Peyer's patch (tissue), 4 donors: ENCODE results near the gene AOAH. TPM values are rescaled to one million over a fixed set of nuclear protein-coding genes. Genes with fewer than 3 reads are reported as not detected.
"Not testable (repeated sequence)": the region's sequence is repeated elsewhere in the genome, so short reads cannot be mapped to it uniquely, and the experiment has no call there.

Source experiments
- DNase-seq, 3 donors: peaks; one replicate each; pipeline ENCODE4 v3.0.0-alpha.2; 2017 to 2019
- H3K27ac ChIP-seq, 4 donors: fragments of 200-600 bp; sonication (generic); one replicate each; pipeline ENCODE4 v1.5.1; 2016 to 2019
- H3K27me3 ChIP-seq, 2 donors: fragments of 200-600 bp; sonication (generic); one replicate each; pipeline ENCODE4 v1.5.1; 2019
- H3K36me3 ChIP-seq, 3 donors: fragments of 200-600 bp; sonication (generic); one replicate each; pipeline ENCODE4 v1.5.1; 2016 to 2019
- H3K4me1 ChIP-seq, 4 donors: fragments of 200-600 bp; sonication (generic); one replicate each; pipeline ENCODE4 v1.5.1; 2016 to 2019
- H3K4me3 ChIP-seq, 4 donors: fragments of 200-600 bp; sonication (generic); 1 replicate in 3 of 4; 2 replicates in 1 of 4; pipeline ENCODE4 v1.5.1; 2016 to 2019; ENCODE audit warnings: mild to moderate bottlenecking in 1 of 4
- H3K9me3 ChIP-seq, 4 donors: fragments of 200-600 bp; sonication (generic); one replicate each; pipeline ENCODE4 v1.5.1; 2016 to 2019; ENCODE audit warnings: mild to moderate bottlenecking in 1 of 4
- POLR2A ChIP-seq, 2 donors: fragments of 450-650 bp; IDR thresholded peaks; one replicate each; pipeline ENCODE4 v1.5.1; 2017; ENCODE audit warnings: antibody characterized with exemption in 2 of 2, mild to moderate bottlenecking in 2 of 2, moderate library complexity in 2 of 2
- total RNA-seq, 4 donors: library from RNA; depleted of rRNA; stranded (reverse); fragments of >200 nt; gene quantifications; one replicate each; pipeline ENCODE4 v1.1.0, GENCODE V29; 2016
- TF ChIP-seq, protein P1 (sequence below), 6 experiments: fragments of 450-650 bp in 4 of 6; fragments of 200-600 bp in 2 of 6; sonication (generic) in 1 of 6; IDR thresholded peaks; one replicate each; pipeline ENCODE4 v1.5.1; 2017 to 2019; ENCODE audit warnings: antibody characterized with exemption in 6 of 6, mild to moderate bottlenecking in 3 of 6, moderate library complexity in 1 of 6

Gene AOAH
- total RNA-seq, 4 donors from 2014 or later: 33.3 to 60.2 (median 43.6) TPM

GRCh38 chr7:36512616-36513015, 211.7 kb downstream of the AOAH start:
- no peaks in the 10 kb centered on the region for H3K9me3 ChIP-seq
- no peaks in the 10 kb centered on the region for H3K4me1 ChIP-seq
- no peaks in the 10 kb centered on the region for H3K36me3 ChIP-seq
- no peak for DNase-seq
- H3K27ac ChIP-seq: no peak overlapping the region
- TF ChIP-seq, protein P1, sequence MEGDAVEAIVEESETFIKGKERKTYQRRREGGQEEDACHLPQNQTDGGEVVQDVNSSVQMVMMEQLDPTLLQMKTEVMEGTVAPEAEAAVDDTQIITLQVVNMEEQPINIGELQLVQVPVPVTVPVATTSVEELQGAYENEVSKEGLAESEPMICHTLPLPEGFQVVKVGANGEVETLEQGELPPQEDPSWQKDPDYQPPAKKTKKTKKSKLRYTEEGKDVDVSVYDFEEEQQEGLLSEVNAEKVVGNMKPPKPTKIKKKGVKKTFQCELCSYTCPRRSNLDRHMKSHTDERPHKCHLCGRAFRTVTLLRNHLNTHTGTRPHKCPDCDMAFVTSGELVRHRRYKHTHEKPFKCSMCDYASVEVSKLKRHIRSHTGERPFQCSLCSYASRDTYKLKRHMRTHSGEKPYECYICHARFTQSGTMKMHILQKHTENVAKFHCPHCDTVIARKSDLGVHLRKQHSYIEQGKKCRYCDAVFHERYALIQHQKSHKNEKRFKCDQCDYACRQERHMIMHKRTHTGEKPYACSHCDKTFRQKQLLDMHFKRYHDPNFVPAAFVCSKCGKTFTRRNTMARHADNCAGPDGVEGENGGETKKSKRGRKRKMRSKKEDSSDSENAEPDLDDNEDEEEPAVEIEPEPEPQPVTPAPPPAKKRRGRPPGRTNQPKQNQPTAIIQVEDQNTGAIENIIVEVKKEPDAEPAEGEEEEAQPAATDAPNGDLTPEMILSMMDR (IDR thresholded peaks at IDR 0.05): no peak
- no peak for TF ChIP-seq POLR2A (IDR thresholded peaks at IDR 0.05)
- H3K4me3 ChIP-seq: no peak overlapping the region
- no peaks in the 10 kb centered on the region for H3K27me3 ChIP-seq

GRCh38 chr7:36509962-36510361, 214.3 kb downstream of the AOAH start:
- no peak for TF ChIP-seq POLR2A (IDR thresholded peaks at IDR 0.05)
- TF ChIP-seq, protein P1 (IDR thresholded peaks at IDR 0.05): no peak
- Histone ChIP-seq H3K27me3 (no peaks in the 10 kb centered on the region), H3K4me3 (no peak overlapping the region), H3K36me3 (no peaks in the 10 kb centered on the region), H3K27ac (no peak overlapping the region), H3K4me1 (no peaks in the 10 kb centered on the region), H3K9me3 (no peaks in the 10 kb centered on the region)
- DNase-seq: no peak

DNA sequence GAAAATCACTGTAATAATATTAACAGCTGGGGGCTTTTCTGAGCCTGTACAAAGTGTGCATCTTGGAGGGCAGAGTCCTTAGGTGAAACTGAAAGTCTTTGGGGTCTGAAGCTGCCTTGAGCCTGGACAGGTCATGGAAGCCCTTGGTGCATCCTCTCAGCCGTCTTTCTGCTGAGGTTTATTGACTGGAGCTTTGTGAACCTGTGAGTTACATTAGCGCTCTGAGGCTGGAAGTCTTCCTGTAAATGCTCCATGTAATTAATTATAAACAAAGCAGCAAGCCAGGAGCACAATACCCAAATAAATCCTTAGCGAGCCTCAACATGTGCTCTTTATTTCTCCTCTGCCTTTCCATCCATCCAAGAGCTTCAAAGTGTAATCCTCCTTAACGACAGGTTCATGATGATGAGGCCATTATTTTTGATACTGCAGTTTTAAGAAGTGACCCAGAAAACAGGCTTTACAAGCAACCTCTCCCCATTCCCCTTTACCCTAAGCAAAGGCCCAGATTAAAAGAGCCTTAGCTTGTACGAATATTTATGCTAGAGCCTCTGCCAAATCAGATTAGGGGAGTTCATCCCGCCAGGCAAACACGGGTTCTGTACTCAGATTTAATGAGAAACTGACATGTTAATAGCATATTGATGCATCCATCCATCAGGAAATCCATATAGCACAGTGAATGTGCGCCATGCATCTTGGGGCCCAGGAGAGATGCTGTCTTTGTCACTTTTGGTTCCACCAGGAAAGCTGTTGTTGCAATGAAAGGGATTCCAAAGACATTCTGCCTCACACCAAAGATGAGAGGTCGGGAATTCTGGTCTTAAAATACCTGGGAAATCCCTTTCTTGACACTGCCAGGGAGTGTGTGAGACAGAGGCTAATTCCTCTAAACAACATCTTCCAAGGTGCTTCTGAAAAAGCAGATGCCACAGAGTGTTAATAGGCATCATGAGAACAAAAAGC, 216.5 kb downstream of the AOAH start:
- H3K36me3 ChIP-seq: no peaks in the 10 kb centered on the region

DNA sequence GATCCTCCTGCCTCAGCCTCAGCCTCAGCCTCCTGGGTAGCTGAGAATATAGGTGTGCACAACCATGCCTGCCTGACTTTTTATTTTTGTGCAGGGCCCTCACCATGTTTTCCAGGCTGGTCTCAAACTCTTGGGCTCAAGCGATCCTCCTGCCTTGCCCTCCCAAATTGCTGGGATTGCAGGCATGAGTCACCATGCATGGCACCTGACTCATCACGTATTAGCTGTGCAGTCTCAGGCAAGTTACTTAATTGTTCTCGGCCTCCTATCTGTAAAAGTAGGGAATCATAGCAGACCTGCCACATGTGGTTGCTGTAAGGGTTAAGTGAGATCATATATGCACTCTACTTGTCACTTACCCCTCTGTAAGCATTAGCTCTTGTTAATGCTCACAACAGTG, 217.5 kb downstream of the AOAH start:
- no peak for DNase-seq
- no peak for TF ChIP-seq POLR2A (IDR thresholded peaks at IDR 0.05)
- TF ChIP-seq, protein P1 (IDR thresholded peaks at IDR 0.05): no peak

More for the DNA sequence above, 216.5 kb downstream of the AOAH start:
- no peak for DNase-seq
- Histone ChIP-seq H3K27ac (no peak overlapping the region), H3K4me1 (no peaks in the 10 kb centered on the region), H3K4me3 (no peak overlapping the region), H3K27me3 (no peaks in the 10 kb centered on the region), H3K9me3 (no peaks in the 10 kb centered on the region)
- no peak for TF ChIP-seq POLR2A (IDR thresholded peaks at IDR 0.05)
- TF ChIP-seq, protein P1 (IDR thresholded peaks at IDR 0.05): no peak

GRCh38 chr7:36506130-36506798, 218.0 kb downstream of the AOAH start:
- no peaks in the 10 kb centered on the region for H3K27me3 ChIP-seq
- no peaks in the 10 kb centered on the region for H3K9me3 ChIP-seq
- no peak for DNase-seq
- H3K36me3 ChIP-seq: no peaks in the 10 kb centered on the region
- no peaks in the 10 kb centered on the region for H3K4me1 ChIP-seq
- TF ChIP-seq, protein P1 (IDR thresholded peaks at IDR 0.05): no peak
- TF ChIP-seq POLR2A (IDR thresholded peaks at IDR 0.05): no peak
- H3K27ac ChIP-seq: no peak overlapping the region
- H3K4me3 ChIP-seq: no peak overlapping the region

More for the DNA sequence above, 217.5 kb downstream of the AOAH start:
- no peaks in the 10 kb centered on the region for H3K27me3 ChIP-seq
- H3K4me1 ChIP-seq: no peaks in the 10 kb centered on the region
- no peak overlapping the region for H3K27ac ChIP-seq
- no peaks in the 10 kb centered on the region for H3K9me3 ChIP-seq
- no peak overlapping the region for H3K4me3 ChIP-seq
- no peaks in the 10 kb centered on the region for H3K36me3 ChIP-seq

DNA sequence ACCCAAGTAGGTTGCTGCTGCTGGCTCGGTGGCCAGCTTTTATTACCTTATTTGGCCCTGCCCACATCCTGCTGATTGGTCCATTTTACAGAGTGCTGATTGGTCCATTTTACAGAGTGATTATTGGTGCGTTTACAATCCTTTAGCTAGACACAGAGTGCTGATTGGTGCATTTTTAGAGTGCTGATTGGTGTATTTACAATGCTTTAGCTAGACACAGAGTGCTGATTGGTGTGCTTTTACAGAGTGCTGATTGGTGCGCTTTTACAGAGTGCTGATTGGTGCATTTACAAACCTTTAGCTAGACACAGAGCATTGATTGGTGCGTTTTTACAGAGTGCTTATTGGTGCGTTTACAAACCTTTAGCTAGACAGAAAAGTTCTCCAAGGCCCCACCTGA, 219.7 kb downstream of the AOAH start:
- H3K36me3 ChIP-seq, H3K27me3 ChIP-seq, H3K27ac ChIP-seq, H3K4me3 ChIP-seq, DNase-seq, H3K4me1 ChIP-seq, H3K9me3 ChIP-seq: not testable (repeated sequence)

GRCh38 chr7:36504216-36504615, 220.1 kb downstream of the AOAH start:
- not testable (repeated sequence) for H3K36me3 ChIP-seq, H3K9me3 ChIP-seq, H3K27me3 ChIP-seq, H3K27ac ChIP-seq, H3K4me1 ChIP-seq, DNase-seq, H3K4me3 ChIP-seq
